Panc1 (cell line): ENCODE measurements around the gene CLTC. TPM values are rescaled to one million over a fixed set of nuclear protein-coding genes. Genes with fewer than 3 reads are reported as not detected.
A peak's percentile ranks its signal among the peaks of the same experiment; 100 is the strongest.

Experiments
- ATAC-seq: fragments of 200-7000 bp; cut with Tn5 transposase; 2 replicates; pipeline ENCODE4 v1.9.1; 2020; ENCODE audit warnings: mild to moderate bottlenecking, moderate library complexity
- BruUV-seq: library from RNA; stranded (reverse); fragments of 400-500 nt; replicated peaks from 2 replicates; lab custom pipeline; 2021; lab: Mats Ljungman, UMichigan
- CTCF ChIA-PET: fragments of 300-600 bp; sonication (Branson Sonifier 250); formaldehyde crosslinking; loops from one replicate; lab custom pipeline; 2022; ENCODE audit warnings: antibody characterized with exemption; lab: Charles Lee
- POLR2A ChIA-PET: fragments of 300-600 bp; sonication (Branson Sonifier 250); formaldehyde crosslinking; loops from one replicate; lab custom pipeline; 2022; ENCODE audit warnings: antibody characterized with exemption; lab: Charles Lee
- DNase-seq: peaks from one replicate; pipeline ENCODE4 v3.0.0-alpha.2; 2010; ENCODE audit warnings: low read depth, low spot score
- H3K27ac ChIP-seq: 2 replicates; pipeline ENCODE4 v1.5.1; 2011; ENCODE audit warnings: mild to moderate bottlenecking, low read length, inconsistent platforms
- H3K27me3 ChIP-seq: fragments of 200-500 bp; sonication (Bioruptor generic); 2 replicates; pipeline ENCODE4 v1.6.0; 2014; ENCODE audit warnings: low read length, inconsistent platforms; ENCODE audit not compliant: control insufficient read depth, insufficient read depth
- H3K36me3 ChIP-seq: fragments of 200-500 bp; sonication (Bioruptor generic); 2 replicates; pipeline ENCODE4 v1.5.1; 2014; ENCODE audit warnings: inconsistent platforms, mild to moderate bottlenecking, low read length, moderate library complexity; ENCODE audit not compliant: control insufficient read depth, insufficient read depth
- H3K4me1 ChIP-seq: 2 replicates; pipeline ENCODE4 v1.5.1; 2011; ENCODE audit warnings: inconsistent platforms, mild to moderate bottlenecking, low read length, moderate library complexity; ENCODE audit not compliant: control insufficient read depth, insufficient read depth
- H3K4me3 ChIP-seq, 2 experiments: 2 replicates each; pipeline ENCODE4 v1.5.1; 2011 to 2012; ENCODE audit warnings: low read depth in 2 of 2, low read length in 2 of 2, mild to moderate bottlenecking in 2 of 2, inconsistent platforms in 1 of 2, moderate library complexity in 1 of 2
- H3K9me3 ChIP-seq: fragments of 200-500 bp; sonication (Bioruptor generic); 2 replicates; pipeline ENCODE4 v1.5.1; 2014; ENCODE audit warnings: low read depth, mild to moderate bottlenecking, inconsistent platforms, low read length, moderate library complexity; ENCODE audit not compliant: control insufficient read depth, insufficient read depth
- POLR2AphosphoS5 ChIP-seq: IDR thresholded peaks from 2 replicates; pipeline ENCODE4 v1.6.1; 2012; ENCODE audit warnings: mild to moderate bottlenecking, low read depth, low read length, moderate library complexity
- REST ChIP-seq, 2 experiments: IDR thresholded peaks; 2 replicates each; pipeline ENCODE4 v1.6.1; 2011 to 2012; ENCODE audit warnings: low read depth in 2 of 2, control low read depth in 1 of 2, low read length in 1 of 2, mild to moderate bottlenecking in 1 of 2, moderate library complexity in 1 of 2; ENCODE audit not compliant: insufficient read depth in 1 of 2
- SIN3A ChIP-seq: IDR thresholded peaks from 2 replicates; pipeline ENCODE4 v1.6.1; 2012; ENCODE audit warnings: low read depth, mild to moderate bottlenecking, low read length, moderate library complexity, borderline replicate concordance; ENCODE audit not compliant: insufficient read depth
- TCF7L2 ChIP-seq: IDR thresholded peaks from 2 replicates; pipeline ENCODE4 v1.6.1; 2011; ENCODE audit warnings: mild to moderate bottlenecking, low read depth, low read length, inconsistent platforms
- in situ Hi-C: cut with HindIII; loops from 2 replicates; pipeline ENCODE4 v1.10.0; 2016; ENCODE audit warnings: low sequenced_read_pairs, low pct_unique_long_range_greater_than_20kb
- intact Hi-C: fragments of 100-400 bp; cut with micrococcal nuclease; formaldehyde crosslinking; loops from one replicate; pipeline ENCODE4 v1.10.0; 2022; ENCODE audit not compliant: unreplicated experiment
- total RNA-seq: library from RNA; stranded (reverse); gene quantifications from one replicate; pipeline ENCODE4 v1.2.1, GENCODE V29; 2021; ENCODE audit not compliant: unreplicated experiment
- TF ChIP-seq, protein P1 (sequence below): fragments of 450-650 bp; IDR thresholded peaks from 2 replicates; pipeline ENCODE4 v1.5.1; 2017; ENCODE audit warnings: mild to moderate bottlenecking

Gene CLTC
- total RNA-seq, 1 experiment from 2014 or later: 221 TPM

- ATAC-seq (peak; percentile 33; the same call in 1 of the 2 replicates), DNase-seq (no peak)
- ChIA-PET POLR2A (no interaction called here), CTCF (no interaction called here)
- Histone ChIP-seq H3K9me3 (no peaks in the 10 kb centered on the region), H3K27ac (peak overlapping the region; percentile 76), H3K27me3 (no peaks in the 10 kb centered on the region), H3K4me1 (peaks cover 19% of the 10 kb centered on the region), H3K36me3 (peaks cover 70% of the 10 kb centered on the region), H3K4me3 (no peak overlapping the region)
- no peak for TF ChIP-seq REST (IDR thresholded peaks at IDR 0.05; ENCODE audit: insufficient read depth in 1 of 2, low read depth in 2 of 2, low read length in 1 of 2)
- TF ChIP-seq SIN3A: no peak
- no peak for TF ChIP-seq POLR2AphosphoS5
- TF ChIP-seq, protein P1, sequence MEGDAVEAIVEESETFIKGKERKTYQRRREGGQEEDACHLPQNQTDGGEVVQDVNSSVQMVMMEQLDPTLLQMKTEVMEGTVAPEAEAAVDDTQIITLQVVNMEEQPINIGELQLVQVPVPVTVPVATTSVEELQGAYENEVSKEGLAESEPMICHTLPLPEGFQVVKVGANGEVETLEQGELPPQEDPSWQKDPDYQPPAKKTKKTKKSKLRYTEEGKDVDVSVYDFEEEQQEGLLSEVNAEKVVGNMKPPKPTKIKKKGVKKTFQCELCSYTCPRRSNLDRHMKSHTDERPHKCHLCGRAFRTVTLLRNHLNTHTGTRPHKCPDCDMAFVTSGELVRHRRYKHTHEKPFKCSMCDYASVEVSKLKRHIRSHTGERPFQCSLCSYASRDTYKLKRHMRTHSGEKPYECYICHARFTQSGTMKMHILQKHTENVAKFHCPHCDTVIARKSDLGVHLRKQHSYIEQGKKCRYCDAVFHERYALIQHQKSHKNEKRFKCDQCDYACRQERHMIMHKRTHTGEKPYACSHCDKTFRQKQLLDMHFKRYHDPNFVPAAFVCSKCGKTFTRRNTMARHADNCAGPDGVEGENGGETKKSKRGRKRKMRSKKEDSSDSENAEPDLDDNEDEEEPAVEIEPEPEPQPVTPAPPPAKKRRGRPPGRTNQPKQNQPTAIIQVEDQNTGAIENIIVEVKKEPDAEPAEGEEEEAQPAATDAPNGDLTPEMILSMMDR: no peak
- TF ChIP-seq TCF7L2: no peak
- intact Hi-C loops: no loop called here
- in situ Hi-C loops: no loop called here
- no TSS peak for BruUV-seq
Observed at GRCh38 chr17:59688008-59688407, 68.3 kb downstream of the CLTC start.

GRCh38 chr17:59688496-59688895 is 68.8 kb downstream of the CLTC start:
- no peak for DNase-seq
- no peak overlapping the region for H3K4me3 ChIP-seq
- no peaks in the 10 kb centered on the region for H3K27me3 ChIP-seq
- H3K27ac ChIP-seq: peak overlapping the region; percentile 76; the same call in 1 of the 2 replicates
- no peaks in the 10 kb centered on the region for H3K9me3 ChIP-seq
- in situ Hi-C loops (no loop called here), intact Hi-C loops (no loop called here)
- CTCF ChIA-PET: no interaction called here
- BruUV-seq: no TSS peak
- peaks cover 19% of the 10 kb centered on the region for H3K4me1 ChIP-seq
- TF ChIP-seq, protein P1: no peak
- no peak for TF ChIP-seq REST (IDR thresholded peaks at IDR 0.05; ENCODE audit: insufficient read depth in 1 of 2, low read depth in 2 of 2, low read length in 1 of 2)
- ATAC-seq: no peak
- peaks cover 66% of the 10 kb centered on the region for H3K36me3 ChIP-seq
- POLR2A ChIA-PET: no interaction called here
